Measurements from ENCODE around the gene BATF3.

DNA sequence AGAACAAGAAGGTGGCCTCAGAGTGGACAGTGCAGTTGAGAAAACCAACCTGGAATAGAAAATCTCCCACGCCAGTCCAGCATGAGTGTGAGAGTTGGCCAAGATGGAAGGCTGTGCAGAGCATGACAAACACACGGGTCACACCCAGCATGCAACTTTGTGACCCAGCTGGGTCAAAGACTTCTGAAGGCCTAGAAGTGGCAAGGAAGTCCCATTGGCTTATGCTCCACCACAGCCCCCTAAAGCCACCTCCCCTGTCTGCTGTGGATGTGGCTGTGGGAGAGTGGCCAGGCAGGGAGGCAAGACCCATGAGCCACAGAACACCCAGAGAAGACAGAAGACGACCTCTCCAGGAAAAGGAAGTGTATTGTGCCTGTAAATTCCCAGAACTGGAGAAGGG, 13.6 kb downstream of the BATF3 start:
- TF ChIP-seq CTCF (IDR thresholded peaks at IDR 0.05) (no peak), POLR2A (IDR thresholded peaks at IDR 0.05) (no peak)
